ENCODE data around the gene UGT2A2.

GRCh38 chr4:69589884-69590283, 49.6 kb downstream of the UGT2A2 start:
- TF ChIP-seq CTCF (IDR thresholded peaks at IDR 0.05; ENCODE audit: low read length) (no peak), EZH2 (IDR thresholded peaks at IDR 0.05; ENCODE audit: borderline replicate concordance, low read length) (no peak)

All from OCI-LY1 (cell line).